Right atrium auricular region (tissue), 2 donors: Measurements from ENCODE around the gene RFPL1. TPM values are rescaled to one million over a fixed set of nuclear protein-coding genes. Genes with fewer than 3 reads are reported as not detected.

Experiments used
- DNase-seq: peaks from one replicate; pipeline ENCODE4 v3.0.0-alpha.2; 2019; ENCODE audit warnings: low spot score
- H3K27ac ChIP-seq, 2 donors: fragments of 200-600 bp; sonication (generic); 1 replicate in 1 of 2; 2 replicates in 1 of 2; pipeline ENCODE4 v1.5.1; 2016 to 2019
- H3K27me3 ChIP-seq, 2 donors: fragments of 200-600 bp; sonication (generic); one replicate each; pipeline versions ENCODE4 v1.5.1 to v1.6.0; 2017 to 2019
- H3K36me3 ChIP-seq: fragments of 200-600 bp; sonication (generic); one replicate; pipeline ENCODE4 v1.5.1; 2016
- H3K4me1 ChIP-seq, 2 donors: fragments of 200-600 bp; sonication (generic); one replicate each; pipeline versions ENCODE4 v1.5.1 to v1.6.0; 2017 to 2019
- H3K4me3 ChIP-seq, 2 donors: fragments of 200-600 bp; sonication (generic); 1 replicate in 1 of 2; 2 replicates in 1 of 2; pipeline ENCODE4 v1.5.1; 2017 to 2019; ENCODE audit warnings: mild to moderate bottlenecking in 1 of 2, moderate library complexity in 1 of 2
- H3K9me3 ChIP-seq, 2 donors: fragments of 200-600 bp; sonication (generic); one replicate each; pipeline ENCODE4 v1.5.1; 2019
- total RNA-seq, 2 donors: library from RNA; depleted of rRNA; stranded (reverse); fragments of >200 nt; gene quantifications; one replicate each; pipeline ENCODE4 v1.1.0, GENCODE V29; 2016
- TF ChIP-seq, protein P1 (sequence below), 2 donors: fragments of 200-600 bp; sonication (generic); IDR thresholded peaks; one replicate each; pipeline ENCODE4 v1.5.1; 2019; ENCODE audit warnings: antibody characterized with exemption in 2 of 2

RFPL1 gene
- total RNA-seq, 2 donors from 2014 or later = not detected

DNA sequence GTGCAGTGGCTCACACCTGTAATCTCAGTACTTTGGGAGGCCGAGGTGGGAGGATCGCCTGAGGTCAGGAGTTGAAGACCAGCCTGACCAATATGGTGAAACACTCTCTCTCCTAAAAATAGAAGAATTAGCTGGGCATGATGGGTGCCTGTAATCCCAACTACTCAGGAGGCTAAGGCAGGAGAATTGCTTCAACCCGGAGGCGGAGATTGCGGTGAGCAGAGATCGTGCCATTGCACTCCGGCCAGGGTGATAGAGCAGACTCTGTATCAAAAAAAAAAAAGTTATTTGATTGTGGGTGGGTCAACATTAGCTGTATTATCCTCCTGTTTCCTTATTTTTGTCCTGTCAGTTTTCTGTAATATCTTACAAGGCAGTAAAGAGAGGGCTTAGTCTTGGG, 11.9 kb upstream of the RFPL1 start:
- no peak overlapping the region for H3K27ac ChIP-seq
- no peaks in the 10 kb centered on the region for H3K27me3 ChIP-seq
- H3K36me3 ChIP-seq = no peaks in the 10 kb centered on the region
- H3K4me1 ChIP-seq = no peaks in the 10 kb centered on the region
- TF ChIP-seq, protein P1, sequence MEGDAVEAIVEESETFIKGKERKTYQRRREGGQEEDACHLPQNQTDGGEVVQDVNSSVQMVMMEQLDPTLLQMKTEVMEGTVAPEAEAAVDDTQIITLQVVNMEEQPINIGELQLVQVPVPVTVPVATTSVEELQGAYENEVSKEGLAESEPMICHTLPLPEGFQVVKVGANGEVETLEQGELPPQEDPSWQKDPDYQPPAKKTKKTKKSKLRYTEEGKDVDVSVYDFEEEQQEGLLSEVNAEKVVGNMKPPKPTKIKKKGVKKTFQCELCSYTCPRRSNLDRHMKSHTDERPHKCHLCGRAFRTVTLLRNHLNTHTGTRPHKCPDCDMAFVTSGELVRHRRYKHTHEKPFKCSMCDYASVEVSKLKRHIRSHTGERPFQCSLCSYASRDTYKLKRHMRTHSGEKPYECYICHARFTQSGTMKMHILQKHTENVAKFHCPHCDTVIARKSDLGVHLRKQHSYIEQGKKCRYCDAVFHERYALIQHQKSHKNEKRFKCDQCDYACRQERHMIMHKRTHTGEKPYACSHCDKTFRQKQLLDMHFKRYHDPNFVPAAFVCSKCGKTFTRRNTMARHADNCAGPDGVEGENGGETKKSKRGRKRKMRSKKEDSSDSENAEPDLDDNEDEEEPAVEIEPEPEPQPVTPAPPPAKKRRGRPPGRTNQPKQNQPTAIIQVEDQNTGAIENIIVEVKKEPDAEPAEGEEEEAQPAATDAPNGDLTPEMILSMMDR (IDR thresholded peaks at IDR 0.05) = no peak
- H3K9me3 ChIP-seq = no peaks in the 10 kb centered on the region
- DNase-seq = no peak
- no peak overlapping the region for H3K4me3 ChIP-seq

DNA sequence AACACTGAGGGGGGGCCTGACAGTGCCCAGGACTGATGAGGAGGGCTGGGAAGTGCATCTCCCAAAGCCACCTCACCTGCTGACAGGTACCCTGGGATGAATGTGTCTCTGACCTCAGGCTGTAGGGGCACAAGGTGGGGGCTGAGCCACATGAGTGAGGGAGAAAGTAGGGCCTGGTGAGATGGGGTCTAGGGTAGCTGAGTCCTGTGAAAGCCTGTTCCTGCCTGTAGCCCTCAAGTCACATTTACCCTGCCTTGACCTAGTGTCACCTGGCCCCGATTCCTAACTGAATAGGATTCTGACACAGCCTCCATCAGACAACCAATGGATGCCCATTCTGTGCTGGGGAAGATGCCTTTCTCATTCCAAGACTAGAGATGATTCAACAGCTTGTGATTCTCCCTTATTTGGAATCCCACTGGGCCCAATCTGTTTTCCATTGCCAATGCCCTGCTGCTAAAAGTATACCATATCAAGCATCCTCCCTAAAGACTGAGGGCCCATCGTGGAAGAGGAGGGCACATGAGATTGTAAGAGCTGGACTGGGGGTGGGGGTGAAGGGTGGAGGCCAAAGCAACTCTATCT, 11.1 kb upstream of the RFPL1 start:
- no peaks in the 10 kb centered on the region for H3K36me3 ChIP-seq
- no peak overlapping the region for H3K27ac ChIP-seq
- no peaks in the 10 kb centered on the region for H3K9me3 ChIP-seq
- no peaks in the 10 kb centered on the region for H3K27me3 ChIP-seq
- DNase-seq = no peak
- H3K4me1 ChIP-seq = no peaks in the 10 kb centered on the region
- H3K4me3 ChIP-seq = no peak overlapping the region
- TF ChIP-seq, protein P1 (IDR thresholded peaks at IDR 0.05) = no peak

DNA sequence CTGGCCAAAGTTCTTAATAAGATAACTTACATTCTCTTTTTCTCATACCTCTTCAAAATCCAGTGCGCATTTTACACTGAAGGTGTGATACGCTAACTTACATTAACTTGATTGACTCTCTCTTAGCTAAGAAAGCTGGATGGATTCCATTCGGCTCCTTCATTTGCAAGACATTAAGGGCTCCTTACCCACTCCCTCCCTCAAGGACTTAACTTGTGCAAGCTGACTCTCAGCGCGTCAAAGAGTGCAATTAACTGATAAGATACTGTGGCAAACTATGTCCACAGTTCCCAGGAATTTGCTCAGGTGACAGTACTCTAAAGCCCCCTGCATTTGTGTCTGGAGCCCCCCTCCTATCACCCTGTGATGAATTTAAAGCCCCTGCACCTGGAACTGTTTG, 6.4 kb upstream of the RFPL1 start:
- Histone ChIP-seq H3K36me3 (no peaks in the 10 kb centered on the region), H3K27me3 (no peaks in the 10 kb centered on the region), H3K9me3 (no peaks in the 10 kb centered on the region), H3K4me1 (no peaks in the 10 kb centered on the region), H3K27ac (no peak overlapping the region), H3K4me3 (no peak overlapping the region)
- TF ChIP-seq, protein P1 (IDR thresholded peaks at IDR 0.05) = no peak
- DNase-seq = no peak

- H3K4me1 ChIP-seq = no peaks in the 10 kb centered on the region
- no peaks in the 10 kb centered on the region for H3K27me3 ChIP-seq
- H3K4me3 ChIP-seq = no peak overlapping the region
- no peaks in the 10 kb centered on the region for H3K9me3 ChIP-seq
- H3K36me3 ChIP-seq = no peaks in the 10 kb centered on the region
- TF ChIP-seq, protein P1 (IDR thresholded peaks at IDR 0.05) = no peak
- DNase-seq = no peak
- H3K27ac ChIP-seq = no peak overlapping the region
These were observed 4.5 kb upstream of the RFPL1 start for GRCh38 chr22:29433856-29434255.

GRCh38 chr22:29434288-29434687, 4.1 kb upstream of the RFPL1 start:
- no peak for DNase-seq
- Histone ChIP-seq H3K4me3 (no peak overlapping the region), H3K27ac (no peak overlapping the region), H3K27me3 (no peaks in the 10 kb centered on the region), H3K9me3 (no peaks in the 10 kb centered on the region), H3K4me1 (no peaks in the 10 kb centered on the region), H3K36me3 (no peaks in the 10 kb centered on the region)
- TF ChIP-seq, protein P1 (IDR thresholded peaks at IDR 0.05) = no peak
